ENCODE measurements around the gene SMIM35. TPM values are rescaled to one million over a fixed set of nuclear protein-coding genes. Genes with fewer than 3 reads are reported as not detected.

SMIM35 gene
- total and polyA plus RNA-seq, 2 of the 13 experiments (the other 11 are each of a cell fraction or from before 2014, with no cell fraction given) = not detected

DNA sequence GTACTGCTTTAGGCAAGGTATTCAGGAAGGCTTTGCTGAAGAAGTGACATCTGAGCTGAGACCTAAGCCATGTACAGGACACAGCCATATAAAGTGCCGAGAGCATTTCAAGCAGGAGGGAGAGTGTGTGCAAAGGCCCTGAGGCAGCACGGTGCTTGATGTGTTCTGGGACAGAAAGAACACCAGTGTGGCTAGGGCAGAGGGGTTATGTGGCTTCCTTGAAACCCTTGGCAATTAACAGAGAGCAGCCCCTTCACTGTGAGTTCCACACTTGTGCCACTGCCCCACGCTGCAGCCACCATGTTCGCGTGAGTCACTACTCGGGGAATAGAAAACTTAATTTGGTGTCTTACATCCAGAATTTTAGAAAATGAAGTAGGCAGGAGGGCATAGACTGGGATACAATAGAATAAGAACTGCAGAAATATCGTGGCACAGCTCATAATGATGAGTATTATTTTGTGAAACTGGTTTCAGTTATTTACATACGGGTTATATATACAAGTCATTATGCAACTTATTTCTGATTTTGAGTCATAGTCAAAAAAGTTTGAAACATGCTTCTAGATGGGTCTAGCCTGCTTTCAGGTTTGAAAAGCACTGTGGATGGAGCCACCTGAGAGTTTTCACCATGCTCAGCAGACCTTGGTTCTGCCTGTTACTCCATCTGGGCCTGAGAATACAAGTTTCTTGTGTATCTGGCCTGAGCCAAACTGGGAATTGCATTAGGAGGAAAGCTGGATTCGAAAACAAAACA lies 88.8 kb downstream of the SMIM35 start:
- ChIA-PET POLR2A (no interaction called here), CTCF (ENCODE audit: low intra/inter-chr PET ratio, low total read pairs) (no interaction called here)
- H4K20me1 ChIP-seq (ENCODE audit: insufficient read depth, low read length) = no peaks in the 10 kb centered on the region
- DNase-seq (ENCODE audit: low spot score) (no peak), FAIRE-seq (no peak), ATAC-seq (no peak)
- H3K79me2 ChIP-seq (ENCODE audit: insufficient read depth, low read length) = no peaks in the 10 kb centered on the region
- no peak overlapping the region for H3K9ac ChIP-seq (ENCODE audit: insufficient read depth, low read depth, low read length)
- intact Hi-C loops (cut with micrococcal nuclease; ENCODE audit: unreplicated experiment) (no loop called here), in situ Hi-C loops (cut with HindIII; ENCODE audit: extremely low pct_ligation_motif_present, low pct_unique_long_range_greater_than_20kb) (no loop called here)
- H3K4me2 ChIP-seq (ENCODE audit: low read depth, low read length) = no peak overlapping the region
- no peak for TF ChIP-seq HDAC6 (IDR thresholded peaks at IDR 0.05; ENCODE audit: low read depth, low read length)
- TF ChIP-seq, protein P1, sequence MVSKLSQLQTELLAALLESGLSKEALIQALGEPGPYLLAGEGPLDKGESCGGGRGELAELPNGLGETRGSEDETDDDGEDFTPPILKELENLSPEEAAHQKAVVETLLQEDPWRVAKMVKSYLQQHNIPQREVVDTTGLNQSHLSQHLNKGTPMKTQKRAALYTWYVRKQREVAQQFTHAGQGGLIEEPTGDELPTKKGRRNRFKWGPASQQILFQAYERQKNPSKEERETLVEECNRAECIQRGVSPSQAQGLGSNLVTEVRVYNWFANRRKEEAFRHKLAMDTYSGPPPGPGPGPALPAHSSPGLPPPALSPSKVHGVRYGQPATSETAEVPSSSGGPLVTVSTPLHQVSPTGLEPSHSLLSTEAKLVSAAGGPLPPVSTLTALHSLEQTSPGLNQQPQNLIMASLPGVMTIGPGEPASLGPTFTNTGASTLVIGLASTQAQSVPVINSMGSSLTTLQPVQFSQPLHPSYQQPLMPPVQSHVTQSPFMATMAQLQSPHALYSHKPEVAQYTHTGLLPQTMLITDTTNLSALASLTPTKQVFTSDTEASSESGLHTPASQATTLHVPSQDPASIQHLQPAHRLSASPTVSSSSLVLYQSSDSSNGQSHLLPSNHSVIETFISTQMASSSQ (IDR thresholded peaks at IDR 0.05; ENCODE audit: low read depth) = no peak
- TF ChIP-seq, protein P1 (CRISPR knock-in tag; IDR thresholded peaks at IDR 0.05; ENCODE audit: borderline replicate concordance) = no peak
- no peak for TF ChIP-seq ZNF432 (CRISPR knock-in tag; IDR thresholded peaks at IDR 0.05; ENCODE audit: borderline replicate concordance)
- TF ChIP-seq ATAD3A (CRISPR knock-in tag; IDR thresholded peaks at IDR 0.05) = no peak
- no peak for TF ChIP-seq MXD4 (CRISPR knock-in tag; IDR thresholded peaks at IDR 0.05)
- TF ChIP-seq BRD4 (CRISPR knock-in tag; IDR thresholded peaks at IDR 0.05) = no peak
- TF ChIP-seq RAD21 (CRISPR knock-in tag; IDR thresholded peaks at IDR 0.05) = no peak
- TF ChIP-seq MEF2D (CRISPR knock-in tag; IDR thresholded peaks at IDR 0.05) = no peak
- no peak for TF ChIP-seq RBM39 (IDR thresholded peaks at IDR 0.05; ENCODE audit: low read depth, low read length, poor library complexity, severe bottlenecking)
- no peak for TF ChIP-seq YEATS2 (CRISPR knock-in tag; IDR thresholded peaks at IDR 0.05; ENCODE audit: borderline replicate concordance)
- no peaks in the 10 kb centered on the region for H3K4me1 ChIP-seq (ENCODE audit: insufficient read depth, low read length)
- H3K9me3 ChIP-seq (ENCODE audit: low read length) = no peaks in the 10 kb centered on the region
- H2AFZ ChIP-seq (ENCODE audit: low read length) = no peak overlapping the region
- H3K4me3 ChIP-seq (replicated peaks in 1 of 3; ENCODE audit: insufficient read depth in 1 of 3, low read depth in 2 of 3, low read length in 3 of 3) = no peak overlapping the region
- WGBS (ENCODE audit: low lambda C conversion rate) = 52% methylated on average over 9 of the region's 9 CpGs
- H3K27ac ChIP-seq (ENCODE audit: extremely low read length, insufficient read depth, low read length) = no peak overlapping the region
- peaks cover 1 to 12% of the 10 kb centered on the region in 2 experiments; a peak in 2 of 5 replicates for H3K27me3 ChIP-seq (ENCODE audit: control insufficient read depth in 1 of 2, insufficient read depth in 2 of 2, low read length in 2 of 2)
- no TSS peak for BruUV-seq (replicated peaks)
- H3K36me3 ChIP-seq (replicated peaks in 1 of 2; ENCODE audit: control insufficient read depth in 1 of 2, insufficient read depth in 2 of 2, low read length in 2 of 2) = no peaks in the 10 kb centered on the region
